ENCODE measurements around the gene ABHD6.
A peak's percentile ranks its signal among the peaks of the same experiment; 100 is the strongest.

Gene ABHD6

GRCh38 chr3:58317811-58318210 is 80.2 kb downstream of the ABHD6 start:
- 0 out of 2 replicates have a peak overlapping the region, but pooled peaks have one; percentile 35 for H3K27ac ChIP-seq (replicated peaks)
- no peaks in the 10 kb centered on the region for H3K27me3 ChIP-seq (ENCODE audit: insufficient read depth, poor library complexity, severe bottlenecking)
- H3K4me3 ChIP-seq (replicated peaks; ENCODE audit: insufficient read depth, low read length): no peak overlapping the region
- TF ChIP-seq CTCF (IDR thresholded peaks at IDR 0.05; ENCODE audit: insufficient read depth, low read length): no peak
- no peak for TF ChIP-seq POLR2AphosphoS5 (IDR thresholded peaks at IDR 0.05; ENCODE audit: low read depth)
- TF ChIP-seq GABPA (IDR thresholded peaks at IDR 0.05; ENCODE audit: low read depth): no peak
- no peak for TF ChIP-seq SPI1 (IDR thresholded peaks at IDR 0.05; ENCODE audit: borderline replicate concordance, low read depth)
- TF ChIP-seq, protein P1, sequence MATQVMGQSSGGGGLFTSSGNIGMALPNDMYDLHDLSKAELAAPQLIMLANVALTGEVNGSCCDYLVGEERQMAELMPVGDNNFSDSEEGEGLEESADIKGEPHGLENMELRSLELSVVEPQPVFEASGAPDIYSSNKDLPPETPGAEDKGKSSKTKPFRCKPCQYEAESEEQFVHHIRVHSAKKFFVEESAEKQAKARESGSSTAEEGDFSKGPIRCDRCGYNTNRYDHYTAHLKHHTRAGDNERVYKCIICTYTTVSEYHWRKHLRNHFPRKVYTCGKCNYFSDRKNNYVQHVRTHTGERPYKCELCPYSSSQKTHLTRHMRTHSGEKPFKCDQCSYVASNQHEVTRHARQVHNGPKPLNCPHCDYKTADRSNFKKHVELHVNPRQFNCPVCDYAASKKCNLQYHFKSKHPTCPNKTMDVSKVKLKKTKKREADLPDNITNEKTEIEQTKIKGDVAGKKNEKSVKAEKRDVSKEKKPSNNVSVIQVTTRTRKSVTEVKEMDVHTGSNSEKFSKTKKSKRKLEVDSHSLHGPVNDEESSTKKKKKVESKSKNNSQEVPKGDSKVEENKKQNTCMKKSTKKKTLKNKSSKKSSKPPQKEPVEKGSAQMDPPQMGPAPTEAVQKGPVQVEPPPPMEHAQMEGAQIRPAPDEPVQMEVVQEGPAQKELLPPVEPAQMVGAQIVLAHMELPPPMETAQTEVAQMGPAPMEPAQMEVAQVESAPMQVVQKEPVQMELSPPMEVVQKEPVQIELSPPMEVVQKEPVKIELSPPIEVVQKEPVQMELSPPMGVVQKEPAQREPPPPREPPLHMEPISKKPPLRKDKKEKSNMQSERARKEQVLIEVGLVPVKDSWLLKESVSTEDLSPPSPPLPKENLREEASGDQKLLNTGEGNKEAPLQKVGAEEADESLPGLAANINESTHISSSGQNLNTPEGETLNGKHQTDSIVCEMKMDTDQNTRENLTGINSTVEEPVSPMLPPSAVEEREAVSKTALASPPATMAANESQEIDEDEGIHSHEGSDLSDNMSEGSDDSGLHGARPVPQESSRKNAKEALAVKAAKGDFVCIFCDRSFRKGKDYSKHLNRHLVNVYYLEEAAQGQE (IDR thresholded peaks at IDR 0.05; ENCODE audit: insufficient replicate concordance, low read depth): no peak
- no peak for DNase-seq (ENCODE audit: low read depth in 1 of 2, low spot score in 1 of 2)

DNA sequence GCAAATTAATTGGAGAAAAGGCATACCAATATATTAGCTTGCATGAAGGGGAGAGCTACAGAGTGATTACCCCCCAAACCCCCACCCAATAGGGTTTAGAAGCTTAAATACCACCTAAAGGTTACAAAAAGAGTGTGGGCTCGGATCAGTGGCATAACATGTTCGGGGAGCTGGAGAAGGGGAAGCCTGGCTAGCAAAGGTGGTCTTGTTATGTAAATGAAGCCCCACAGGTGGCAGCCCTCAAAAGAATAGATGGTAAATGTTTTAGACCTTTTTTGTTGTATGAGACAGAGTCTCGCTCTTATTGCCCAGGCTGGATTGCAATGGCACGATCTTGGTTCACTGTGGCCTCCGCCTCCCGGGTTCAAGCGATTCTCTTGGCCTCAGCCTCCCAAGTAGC is 84.2 kb downstream of the ABHD6 start:
- DNase-seq (ENCODE audit: low read depth in 1 of 2, low spot score in 1 of 2): no peak
- Histone ChIP-seq H3K27me3 (ENCODE audit: insufficient read depth, poor library complexity, severe bottlenecking) (no peaks in the 10 kb centered on the region), H3K4me3 (replicated peaks; ENCODE audit: insufficient read depth, low read length) (no peak overlapping the region), H3K27ac (replicated peaks) (no peak overlapping the region)
- TF ChIP-seq, protein P1 (IDR thresholded peaks at IDR 0.05; ENCODE audit: insufficient replicate concordance, low read depth): no peak
- TF ChIP-seq SPI1 (IDR thresholded peaks at IDR 0.05; ENCODE audit: borderline replicate concordance, low read depth) (no peak), GABPA (IDR thresholded peaks at IDR 0.05; ENCODE audit: low read depth) (no peak), POLR2AphosphoS5 (IDR thresholded peaks at IDR 0.05; ENCODE audit: low read depth) (no peak), CTCF (IDR thresholded peaks at IDR 0.05; ENCODE audit: insufficient read depth, low read length) (no peak)

- no peaks in the 10 kb centered on the region for H3K27me3 ChIP-seq (ENCODE audit: insufficient read depth, poor library complexity, severe bottlenecking)
- no peak overlapping the region; the same call in 1 of the 2 replicates for H3K27ac ChIP-seq (replicated peaks)
- peak in 1 of 2 experiments; percentile 46 for DNase-seq (ENCODE audit: low read depth in 1 of 2, low spot score in 1 of 2)
- H3K4me3 ChIP-seq (replicated peaks; ENCODE audit: insufficient read depth, low read length): no peak overlapping the region
- TF ChIP-seq, protein P1 (IDR thresholded peaks at IDR 0.05; ENCODE audit: insufficient replicate concordance, low read depth): no peak
- no peak for TF ChIP-seq GABPA (IDR thresholded peaks at IDR 0.05; ENCODE audit: low read depth)
- TF ChIP-seq SPI1 (IDR thresholded peaks at IDR 0.05; ENCODE audit: borderline replicate concordance, low read depth): no peak
- no peak for TF ChIP-seq CTCF (IDR thresholded peaks at IDR 0.05; ENCODE audit: insufficient read depth, low read length)
- no peak for TF ChIP-seq POLR2AphosphoS5 (IDR thresholded peaks at IDR 0.05; ENCODE audit: low read depth)
Measured at GRCh38 chr3:58322793-58323192, 85.2 kb downstream of the ABHD6 start.
